Measurements from ENCODE around the gene TMC7. TPM values are rescaled to one million over a fixed set of nuclear protein-coding genes. Genes with fewer than 3 reads are reported as not detected.

TMC7 gene
- total RNA-seq, 1 donor from 2014 or later = 3.3 TPM

DNA sequence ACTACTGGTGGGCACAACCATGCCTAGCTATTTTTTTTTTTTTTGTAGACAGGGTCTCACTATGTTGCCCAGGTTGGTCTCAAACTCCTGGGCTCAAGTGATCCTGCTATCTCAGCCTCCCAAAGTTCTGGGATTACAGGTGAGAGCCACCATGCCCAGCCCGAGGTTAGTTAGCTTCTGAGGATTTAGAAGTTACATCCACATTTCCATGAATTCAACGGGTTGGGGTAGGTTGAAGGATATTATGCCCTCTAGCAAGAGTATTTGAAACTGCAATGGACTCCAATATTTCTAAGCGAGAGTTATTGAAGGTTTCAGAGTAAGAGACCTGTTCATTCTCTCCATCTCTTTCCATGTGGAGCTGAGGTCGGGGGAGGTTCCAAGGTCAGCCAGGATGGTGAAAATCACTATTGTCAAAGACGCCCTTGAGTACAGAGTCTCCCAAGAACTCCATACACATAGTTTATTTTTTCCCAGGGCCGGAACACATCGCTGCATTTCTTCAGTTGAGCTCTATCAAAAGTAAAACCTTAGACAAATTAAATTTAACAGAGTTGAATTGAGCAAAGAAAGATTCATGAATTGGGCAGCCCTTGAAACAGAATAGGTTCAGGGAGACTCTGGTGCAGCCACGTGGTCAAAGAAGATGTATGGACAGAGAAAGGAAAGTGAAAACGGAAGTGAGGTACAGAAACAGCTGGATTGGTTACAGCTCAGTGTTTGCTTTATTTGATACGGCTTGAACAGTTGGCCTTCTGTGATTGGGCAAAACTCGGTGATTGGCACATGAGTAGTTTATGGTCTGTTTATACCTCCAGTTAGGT, 111.0 kb downstream of the TMC7 start:
- H3K27ac ChIP-seq = no peak overlapping the region
- no peaks in the 10 kb centered on the region for H3K27me3 ChIP-seq (ENCODE audit: low read depth)
- ATAC-seq (peak; percentile 44 to 55), DNase-seq (no peak)
- H3K9me3 ChIP-seq = no peaks in the 10 kb centered on the region
- no peak overlapping the region for H3K4me3 ChIP-seq
- TF ChIP-seq, protein P1, sequence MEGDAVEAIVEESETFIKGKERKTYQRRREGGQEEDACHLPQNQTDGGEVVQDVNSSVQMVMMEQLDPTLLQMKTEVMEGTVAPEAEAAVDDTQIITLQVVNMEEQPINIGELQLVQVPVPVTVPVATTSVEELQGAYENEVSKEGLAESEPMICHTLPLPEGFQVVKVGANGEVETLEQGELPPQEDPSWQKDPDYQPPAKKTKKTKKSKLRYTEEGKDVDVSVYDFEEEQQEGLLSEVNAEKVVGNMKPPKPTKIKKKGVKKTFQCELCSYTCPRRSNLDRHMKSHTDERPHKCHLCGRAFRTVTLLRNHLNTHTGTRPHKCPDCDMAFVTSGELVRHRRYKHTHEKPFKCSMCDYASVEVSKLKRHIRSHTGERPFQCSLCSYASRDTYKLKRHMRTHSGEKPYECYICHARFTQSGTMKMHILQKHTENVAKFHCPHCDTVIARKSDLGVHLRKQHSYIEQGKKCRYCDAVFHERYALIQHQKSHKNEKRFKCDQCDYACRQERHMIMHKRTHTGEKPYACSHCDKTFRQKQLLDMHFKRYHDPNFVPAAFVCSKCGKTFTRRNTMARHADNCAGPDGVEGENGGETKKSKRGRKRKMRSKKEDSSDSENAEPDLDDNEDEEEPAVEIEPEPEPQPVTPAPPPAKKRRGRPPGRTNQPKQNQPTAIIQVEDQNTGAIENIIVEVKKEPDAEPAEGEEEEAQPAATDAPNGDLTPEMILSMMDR (IDR thresholded peaks at IDR 0.05) = no peak
- intact Hi-C loops (cut with DNase I) = no loop called here
- H3K4me1 ChIP-seq = no peaks in the 10 kb centered on the region
- H3K36me3 ChIP-seq = no peaks in the 10 kb centered on the region

DNA sequence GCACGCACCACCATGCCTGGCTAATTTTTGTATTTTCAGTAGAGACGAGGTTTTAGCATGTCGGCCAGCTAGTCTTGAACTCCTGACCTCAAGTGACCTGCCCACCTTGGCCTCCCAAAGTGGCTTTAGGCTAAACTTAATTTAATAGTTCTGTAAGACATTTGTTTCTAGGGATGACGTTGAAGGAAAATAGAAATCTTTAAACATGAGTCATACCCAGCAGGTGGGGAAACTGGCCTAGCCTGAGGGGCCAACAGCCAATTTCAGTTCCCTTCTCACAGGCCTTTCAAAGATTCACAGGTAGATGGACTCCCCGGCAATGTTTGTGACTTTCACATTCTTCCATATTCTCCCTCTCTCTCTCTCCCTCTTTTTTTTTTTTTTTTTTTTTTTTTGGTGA, 111.9 kb downstream of the TMC7 start:
- no peak for ATAC-seq
- no peak for DNase-seq
- Histone ChIP-seq H3K4me1 (no peaks in the 10 kb centered on the region), H3K27ac (no peak overlapping the region), H3K36me3 (no peaks in the 10 kb centered on the region), H3K4me3 (no peak overlapping the region), H3K9me3 (no peaks in the 10 kb centered on the region), H3K27me3 (ENCODE audit: low read depth) (no peaks in the 10 kb centered on the region)
- TF ChIP-seq, protein P1 (IDR thresholded peaks at IDR 0.05) = no peak
- intact Hi-C loops (cut with DNase I) = no loop called here

DNA sequence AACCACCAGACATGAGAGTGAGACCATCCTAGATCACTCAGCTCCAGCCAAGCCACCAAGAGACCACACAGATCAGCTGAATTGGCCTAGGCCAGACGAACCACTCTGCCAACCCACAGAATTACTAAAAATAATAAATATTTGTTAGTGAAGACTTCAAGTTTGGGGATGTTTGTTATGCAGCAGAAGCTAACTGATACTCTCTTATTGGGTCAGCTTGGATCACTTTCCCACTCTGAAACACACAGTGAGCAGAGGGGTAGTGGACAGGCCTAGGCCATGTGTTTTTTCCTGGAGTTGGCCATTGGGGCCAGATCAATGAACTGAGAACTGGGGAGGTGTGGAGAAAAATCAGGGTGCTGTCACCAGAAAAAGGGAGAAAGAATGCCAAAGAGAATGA, 114.4 kb downstream of the TMC7 start:
- H3K27ac ChIP-seq = no peak overlapping the region
- H3K4me3 ChIP-seq = no peak overlapping the region
- no peak for DNase-seq
- ATAC-seq = no peak
- intact Hi-C loops (cut with DNase I) = no loop called here
- no peaks in the 10 kb centered on the region for H3K4me1 ChIP-seq
- TF ChIP-seq, protein P1 (IDR thresholded peaks at IDR 0.05) = no peak
- H3K36me3 ChIP-seq = no peaks in the 10 kb centered on the region
- no peaks in the 10 kb centered on the region for H3K27me3 ChIP-seq (ENCODE audit: low read depth)
- no peaks in the 10 kb centered on the region for H3K9me3 ChIP-seq

DNA sequence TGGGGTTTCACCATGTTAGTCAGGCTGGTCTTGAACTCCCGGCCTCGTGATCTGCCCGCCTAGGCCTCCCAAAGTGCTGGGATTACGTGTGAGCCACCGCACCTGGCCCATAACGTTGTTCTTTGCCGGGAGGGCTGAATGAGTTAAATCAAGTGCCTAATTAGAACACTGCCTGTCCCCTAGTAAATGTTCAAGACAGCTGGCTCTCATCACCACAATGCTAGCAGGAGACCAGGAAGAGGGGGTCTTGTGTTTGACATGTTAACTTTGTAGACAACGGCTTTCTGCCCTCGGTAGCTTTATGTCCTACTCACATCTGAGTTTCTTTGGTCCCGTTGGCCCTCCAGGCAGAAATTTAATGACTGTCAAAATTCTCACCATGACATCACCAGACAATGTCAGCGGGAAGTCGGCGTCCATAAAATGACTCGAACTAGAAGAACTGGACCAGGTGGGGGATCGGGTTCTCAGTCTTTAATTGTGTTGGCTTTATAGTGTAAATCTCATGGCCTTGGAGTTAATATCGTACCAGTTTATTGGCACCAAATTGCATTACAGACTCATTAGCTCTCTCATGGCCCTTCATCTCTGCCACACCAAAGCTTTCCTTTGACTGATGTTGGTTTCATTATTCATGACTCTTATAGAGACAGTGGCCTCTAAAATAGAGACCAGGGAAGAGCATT, 118.6 kb downstream of the TMC7 start:
- intact Hi-C loops (cut with DNase I) = no loop called here

DNA sequence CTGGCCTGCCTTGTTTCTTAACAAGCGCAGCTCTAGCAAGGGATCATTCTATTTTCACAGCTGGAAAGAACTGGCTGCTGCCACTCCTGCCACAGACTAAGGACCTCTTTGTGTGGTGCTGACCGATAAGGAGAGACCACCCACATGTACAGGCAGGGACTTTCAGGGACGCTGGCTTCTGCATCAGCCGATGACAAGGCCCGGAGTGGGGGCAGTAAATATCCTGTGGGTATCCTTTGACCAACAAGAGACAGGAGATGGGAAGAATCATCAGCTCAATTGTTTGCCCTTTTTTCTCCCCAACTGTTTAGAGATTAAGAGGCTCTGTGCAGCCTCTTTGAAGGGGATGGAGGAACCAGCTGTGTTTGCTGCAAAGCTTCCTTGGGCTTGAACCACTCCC, 120.9 kb downstream of the TMC7 start:
- Histone ChIP-seq H3K27ac (no peak overlapping the region), H3K4me3 (no peak overlapping the region), H3K36me3 (no peaks in the 10 kb centered on the region), H3K9me3 (no peaks in the 10 kb centered on the region), H3K4me1 (peaks cover 26% of the 10 kb centered on the region), H3K27me3 (ENCODE audit: low read depth) (no peaks in the 10 kb centered on the region)
- intact Hi-C loops (cut with DNase I) = no loop called here
- DNase-seq (no peak), ATAC-seq (no peak)
- TF ChIP-seq, protein P1 (IDR thresholded peaks at IDR 0.05) = no peak

More for the DNA sequence above, 118.6 kb downstream of the TMC7 start:
- H3K4me1 ChIP-seq = peaks cover 19% of the 10 kb centered on the region
- TF ChIP-seq, protein P1 (IDR thresholded peaks at IDR 0.05) = no peak
- H3K27me3 ChIP-seq (ENCODE audit: low read depth) = no peaks in the 10 kb centered on the region
- DNase-seq (no peak), ATAC-seq (no peak)
- H3K4me3 ChIP-seq = no peak overlapping the region
- H3K36me3 ChIP-seq = no peaks in the 10 kb centered on the region
- H3K27ac ChIP-seq = no peak overlapping the region
- no peaks in the 10 kb centered on the region for H3K9me3 ChIP-seq
